ENCODE data around the gene ATP6AP2.

ATP6AP2 gene

DNA sequence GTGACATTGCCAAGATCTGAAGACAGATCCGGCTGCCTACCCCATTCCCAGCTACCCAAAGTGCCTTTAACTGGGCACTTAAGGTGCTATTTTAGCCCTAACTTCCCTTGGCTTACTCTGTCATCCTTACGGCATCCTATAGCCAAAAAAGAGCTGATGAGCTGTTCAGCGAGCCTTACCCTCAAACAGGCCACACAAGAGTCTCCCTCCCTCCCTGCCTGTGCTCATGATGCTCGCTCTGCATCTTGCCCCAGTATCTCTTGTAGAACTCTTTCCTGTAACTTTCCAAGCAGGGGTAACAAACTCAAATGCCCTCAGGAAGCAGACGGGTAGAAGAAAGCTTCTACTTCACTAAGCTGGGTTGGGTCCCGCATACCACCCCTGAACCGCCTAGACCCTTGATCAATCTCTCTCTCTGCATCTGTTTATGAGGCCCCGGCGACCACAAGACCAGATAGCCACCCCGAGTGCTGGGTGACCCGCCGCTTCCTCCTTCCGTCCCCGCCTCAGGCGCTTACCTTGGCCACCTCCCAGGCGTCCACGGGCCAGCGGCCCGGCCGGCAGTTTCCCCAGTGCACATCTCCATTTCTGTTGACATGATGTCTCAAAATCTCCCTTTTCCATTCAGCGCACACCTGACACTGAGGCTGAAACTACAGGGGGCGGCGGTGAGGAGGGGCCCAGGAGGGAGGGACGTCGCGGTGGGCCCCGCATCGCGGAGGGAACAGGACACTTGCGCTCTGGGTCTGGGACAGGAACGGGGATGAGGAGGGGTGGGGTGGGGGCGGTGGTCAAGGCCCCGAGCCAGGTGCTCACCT is 65.9 kb downstream of the ATP6AP2 start:
- DNase-seq: peak; percentile 15 to 28

DNA sequence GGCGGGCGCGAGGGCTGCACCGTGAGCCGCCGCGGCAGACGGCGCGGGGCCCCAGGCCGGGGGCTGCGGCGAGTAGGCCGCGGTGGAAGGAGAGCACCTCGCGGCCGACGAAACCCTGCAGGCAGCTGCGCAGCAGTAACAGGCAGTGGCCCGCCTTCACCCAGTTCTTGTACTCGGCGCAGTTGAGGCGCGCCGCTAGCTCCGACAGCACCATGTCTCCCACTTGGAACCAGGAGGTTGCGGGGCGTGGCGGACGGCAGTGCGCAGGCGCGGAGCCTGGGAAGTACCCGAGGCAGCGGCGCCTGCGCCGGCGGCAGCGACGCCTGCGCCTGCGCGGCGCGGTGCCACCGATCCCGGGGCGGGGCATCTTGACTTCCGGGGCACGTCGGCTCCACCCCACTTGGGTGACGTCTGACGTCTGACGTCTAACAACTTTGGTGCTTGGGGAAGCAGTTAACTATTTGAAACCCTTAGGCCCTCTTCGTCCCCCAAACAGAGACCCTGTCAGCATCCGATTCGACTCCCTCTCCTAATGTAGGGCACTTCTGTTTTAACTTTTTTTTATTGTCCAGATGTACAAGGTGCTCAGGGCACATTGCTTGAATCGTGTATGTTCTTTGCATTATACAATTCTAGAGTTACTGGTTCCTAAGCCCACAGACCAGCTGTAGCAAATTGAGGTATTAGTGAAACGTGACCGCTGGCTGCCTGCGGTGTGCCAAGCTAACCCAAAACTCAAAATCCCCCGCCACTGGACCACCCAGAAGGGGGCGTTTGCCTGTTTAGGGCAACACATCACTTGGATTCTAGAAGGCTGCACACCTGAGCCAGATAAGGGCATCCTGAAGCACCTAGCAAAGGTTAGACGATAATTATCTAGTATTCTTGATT is 66.8 kb downstream of the ATP6AP2 start, which contains the start of gene CXorf38:
CXorf38 (minus strand) TSS at position 255 of the 891 bp plus-strand sequence; CDS start at position 214, 41 bp downstream.
- DNase-seq: peak; percentile 92 to 97

DNA sequence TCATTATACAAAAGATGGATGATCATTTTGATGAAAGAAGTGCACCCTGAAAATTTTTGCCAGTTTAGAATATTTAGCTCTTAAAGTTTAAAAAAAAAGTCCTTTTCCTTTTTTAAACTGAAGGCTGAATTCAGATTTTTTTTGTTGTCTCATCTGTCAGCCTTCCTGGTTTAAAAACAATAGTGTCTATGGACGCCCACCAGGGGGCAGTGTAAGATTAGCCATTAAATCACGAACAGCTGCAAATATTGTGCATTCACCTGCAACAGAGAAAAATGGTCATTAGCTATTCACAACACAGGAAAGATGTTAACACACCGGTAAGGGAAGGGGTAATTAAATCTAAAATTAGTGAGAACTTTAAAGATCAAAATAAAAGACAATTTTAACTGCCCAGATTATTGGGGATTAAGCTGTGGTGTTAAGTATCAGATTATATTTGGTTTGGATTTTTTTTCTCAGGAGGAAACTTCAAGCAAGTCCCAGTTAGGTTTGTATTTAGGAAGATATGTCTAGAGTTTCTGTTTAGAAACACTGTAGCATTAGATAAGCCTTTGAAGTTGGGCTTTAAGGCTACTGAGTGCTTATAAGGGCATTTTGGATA is 71.0 kb downstream of the ATP6AP2 start:
- DNase-seq: peak; percentile 76 to 80

DNA sequence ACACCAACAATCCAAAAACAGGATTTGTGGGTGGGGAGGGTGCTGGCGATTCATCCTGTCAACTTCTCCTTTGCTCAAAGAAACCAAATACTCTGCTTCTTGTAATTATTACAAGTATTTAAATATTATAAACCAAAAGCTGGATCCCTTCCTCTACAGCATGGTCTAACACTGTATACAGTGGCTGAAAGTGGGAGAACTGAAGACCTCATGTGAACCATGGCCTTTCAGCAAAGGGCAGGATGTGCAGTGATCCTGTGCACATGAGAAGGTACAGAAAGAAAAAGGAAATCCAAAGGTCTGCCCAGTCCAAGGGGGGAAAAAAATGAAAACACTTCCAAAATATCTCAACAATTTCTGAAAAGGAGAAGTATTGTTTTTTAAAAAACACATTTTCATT is 71.9 kb downstream of the ATP6AP2 start:
- DNase-seq: no peak

DNA sequence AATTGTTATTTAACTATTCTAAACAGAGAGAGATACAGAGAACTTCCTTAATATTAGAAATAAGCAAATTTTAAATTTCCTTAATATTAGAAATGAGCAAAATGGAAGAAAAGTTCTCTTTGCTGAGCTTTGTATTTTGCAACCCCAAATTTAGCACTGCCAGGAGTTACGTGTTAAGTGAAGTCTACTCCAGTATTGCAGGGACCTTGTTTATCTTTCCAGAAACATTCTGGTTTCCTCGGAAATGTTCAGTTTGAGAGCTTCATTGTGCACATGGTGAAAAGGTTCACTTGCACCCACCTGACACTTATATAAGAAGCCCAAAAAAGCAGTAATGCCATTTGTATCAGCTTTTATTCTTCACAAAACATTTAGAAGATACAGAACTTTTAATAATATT is 72.8 kb downstream of the ATP6AP2 start:
- no peak for DNase-seq

All from CD4-positive, alpha-beta T cell treated with Interleukin-4 for 1 hour (primary cell).